A549 treated with DMSO at 1 μM for 4 hours (cell line): ENCODE measurements around the gene RINL. TPM values are rescaled to one million over a fixed set of nuclear protein-coding genes. Genes with fewer than 3 reads are reported as not detected.

Experiments
- total RNA-seq: library from RNA; stranded (reverse); fragments of 200-300 nt; extraction: Qiagen RNA extraction; gene quantifications from 5 replicates; pipeline ENCODE4 v1.2.3, GENCODE V29; 2022; ENCODE audit warnings: low read depth

The RINL gene
- total RNA-seq: 2.2 to 3.9 TPM (median 2.7 TPM) in 5 replicates

GRCh38 chr19:38877781-38878574 lies at the start of gene RINL:
Gene RINL, minus strand, starts transcription at chr19:38878275. Its CDS starts 1,533 bp downstream, at chr19:38876742.

GRCh38 chr19:38899447-38900201 lies 21.5 kb upstream of the RINL start, which contains the start of the genes NFKBIB and SIRT2:
Gene NFKBIB, plus strand, starts transcription at chr19:38899969. Its CDS starts 64 bp downstream, at chr19:38900033.
Gene SIRT2, minus strand, starts transcription at chr19:38899618. Its CDS starts 97 bp downstream, at chr19:38899521.

GRCh38 chr19:38849860-38850435 lies 28.1 kb downstream of the RINL start, which contains the start of gene HNRNPL:
Gene HNRNPL, minus strand, starts transcription at chr19:38849986. Its CDS starts 20 bp downstream, at chr19:38849966.

Other genes with a start within 250 kb of the RINL start
- 1,072 to 1,383 TPM (median 1,305 TPM) in 5 replicates for gene ACTN4, start 230.6 kb downstream of the RINL start, total RNA-seq
- gene CAPN12, start 133.8 kb downstream of the RINL start, total RNA-seq: 5.2 to 7.0 TPM (median 6.0 TPM) in 5 replicates
- gene LGALS7, start 104.8 kb downstream of the RINL start, total RNA-seq: 0.36 to 0.44 TPM in 2 of 5 replicates, not detected in the others
- 0.44 to 0.51 TPM in 2 of 5 replicates, not detected in the others for gene LGALS7B, start 89.1 kb downstream of the RINL start, total RNA-seq
- 0.35 to 1.9 TPM (median 0.63 TPM) in 5 replicates for gene LGALS4, start 65.3 kb downstream of the RINL start, total RNA-seq
- gene ECH1, start 46.5 kb downstream of the RINL start, total RNA-seq: 259 to 407 TPM (median 281 TPM) in 5 replicates
- 359 to 423 TPM (median 403 TPM) in 5 replicates for gene HNRNPL, start 28.3 kb downstream of the RINL start, total RNA-seq
- 32.4 to 40.9 TPM (median 34.5 TPM) in 5 replicates for gene SIRT2, start 21.3 kb upstream of the RINL start, total RNA-seq
- gene NFKBIB, start 21.7 kb upstream of the RINL start, total RNA-seq: 67.8 to 124 TPM (median 98.4 TPM) in 5 replicates
- gene CCER2, start 33.9 kb upstream of the RINL start, total RNA-seq: 0.38 to 1.5 TPM (median 0.63 TPM) in 5 replicates
- 45.3 to 63.5 TPM (median 55.5 TPM) in 5 replicates for gene SARS2, start 52.5 kb upstream of the RINL start, total RNA-seq
- gene MRPS12, start 52.7 kb upstream of the RINL start, total RNA-seq: 219 to 320 TPM (median 270 TPM) in 5 replicates
- 73.0 to 93.5 TPM (median 86.8 TPM) in 5 replicates for gene FBXO17, start 97.5 kb upstream of the RINL start, total RNA-seq
- 4.5 to 7.7 TPM (median 6.0 TPM) in 5 replicates for gene FBXO27, start 154.3 kb upstream of the RINL start, total RNA-seq
- gene ACP7, start 206.1 kb upstream of the RINL start, total RNA-seq: 0.09 to 0.23 TPM (median 0.16 TPM) in 4 of 5 replicates, not detected in the other
- 85.3 to 143 TPM (median 108 TPM) in 5 replicates for gene PAK4, start 247.5 kb upstream of the RINL start, total RNA-seq